H1 (cell line): ENCODE data around the gene CACNA2D3. TPM values are rescaled to one million over a fixed set of nuclear protein-coding genes. Genes with fewer than 3 reads are reported as not detected.

Source experiments
- CTCF ChIA-PET: fragments of 300-600 bp; sonication (Branson Sonifier 250); formaldehyde crosslinking; loops from one replicate; lab custom pipeline; 2021; ENCODE audit not compliant: partially characterized antibody; lab: Charles Lee
- POLR2A ChIA-PET: fragments of 300-600 bp; sonication (Branson Sonifier 250); formaldehyde crosslinking; loops from one replicate; lab custom pipeline; 2021; ENCODE audit warnings: inconsistent platforms; ENCODE audit not compliant: partially characterized antibody; lab: Charles Lee
- DNase-seq, 2 experiments: peaks; one replicate each; pipeline versions ENCODE4 v3.0.0 to v3.0.0-alpha.2; 2010 to 2022; ENCODE audit warnings: low spot score in 2 of 2, low read depth in 1 of 2, mixed read lengths in 1 of 2
- FAIRE-seq: peaks from 2 replicates; lab custom pipeline; 2011; peaks lifted over from hg19 to GRCh38; lab: Jason Lieb, UNC
- H2AFZ ChIP-seq: 2 replicates; pipeline ENCODE4 v1.8.1; 2012; ENCODE audit warnings: low read length, inconsistent platforms
- H2AK5ac ChIP-seq: 2 replicates; pipeline ENCODE4 v1.6.1; 2013; ENCODE audit warnings: low read depth, low read length
- H2BK120ac ChIP-seq: replicated peaks from 2 replicates; pipeline ENCODE3; 2013; ENCODE audit warnings: low read depth, low read length, inconsistent platforms
- H2BK12ac ChIP-seq: 2 replicates; pipeline ENCODE4 v1.6.1; 2013; ENCODE audit warnings: low read depth, low read length
- H2BK15ac ChIP-seq: 2 replicates; pipeline ENCODE4 v1.6.1; 2013; ENCODE audit warnings: low read length
- H2BK20ac ChIP-seq: 2 replicates; pipeline ENCODE4 v1.6.1; 2013; ENCODE audit warnings: low read length
- H2BK5ac ChIP-seq: 2 replicates; pipeline ENCODE4 v1.6.1; 2013; ENCODE audit warnings: low read depth, low read length
- H3K14ac ChIP-seq: 2 replicates; pipeline ENCODE4 v1.6.1; 2013; ENCODE audit warnings: inconsistent platforms; ENCODE audit not compliant: insufficient read length
- H3K18ac ChIP-seq: 2 replicates; pipeline ENCODE4 v1.6.1; 2013; ENCODE audit warnings: low read length; ENCODE audit errors: extremely low read depth
- H3K23ac ChIP-seq: 2 replicates; pipeline ENCODE4 v1.6.1; 2013; ENCODE audit warnings: inconsistent platforms; ENCODE audit not compliant: insufficient read length
- H3K23me2 ChIP-seq: 2 replicates; pipeline ENCODE4 v1.6.1; 2013; ENCODE audit warnings: low read depth, low read length
- H3K27ac ChIP-seq: 2 replicates; pipeline ENCODE4 v1.6.1; 2011; ENCODE audit warnings: low read depth, low read length, inconsistent platforms
- H3K27me3 ChIP-seq, 4 experiments: replicated peaks in 1 of 4; 1 replicate in 1 of 4; 2 replicates in 3 of 4; pipeline versions ENCODE4 v1.6.1 to v1.8.1; 2011 to 2013; ENCODE audit warnings: low read length in 3 of 4, mild to moderate bottlenecking in 3 of 4, inconsistent platforms in 2 of 4, mixed read lengths in 2 of 4, moderate library complexity in 1 of 4; ENCODE audit not compliant: control insufficient read depth in 3 of 4, insufficient read depth in 3 of 4; ENCODE audit errors: extremely low read depth in 1 of 4
- H3K36me3 ChIP-seq, 4 experiments: 2 replicates each; pipeline versions ENCODE4 v1.6.1 to v1.8.1; 2011 to 2013; ENCODE audit warnings: mild to moderate bottlenecking in 4 of 4, low read length in 3 of 4, moderate library complexity in 2 of 4, control low read depth in 1 of 4, inconsistent platforms in 1 of 4; ENCODE audit not compliant: insufficient read depth in 4 of 4, control insufficient read depth in 2 of 4
- H3K4ac ChIP-seq: replicated peaks from 2 replicates; pipeline ENCODE3; 2013; ENCODE audit warnings: low read length, low read depth, mixed read lengths, inconsistent platforms; ENCODE audit not compliant: insufficient read length
- H3K4me1 ChIP-seq, 4 experiments: replicated peaks in 1 of 4; 1 replicate in 1 of 4; 2 replicates in 3 of 4; pipeline versions ENCODE4 v1.6.1 to v1.8.1; 2011 to 2013; ENCODE audit warnings: low read length in 3 of 4, inconsistent platforms in 2 of 4, mixed read lengths in 1 of 4; ENCODE audit not compliant: insufficient read depth in 4 of 4, control insufficient read depth in 3 of 4
- H3K4me2 ChIP-seq, 2 experiments: 2 replicates each; pipeline versions ENCODE4 v1.6.1 to v1.8.1; 2011 to 2013; ENCODE audit warnings: low read depth in 2 of 2, low read length in 2 of 2, control low read depth in 1 of 2, inconsistent platforms in 1 of 2, mild to moderate bottlenecking in 1 of 2; ENCODE audit not compliant: insufficient read depth in 1 of 2
- H3K4me3 ChIP-seq, 4 experiments: fragments of 200-600, 300-600 bp in 1 of 4; sonication (generic), shearing (Covaris generic), sonication (Bioruptor Twin) in 1 of 4; 2 replicates each; pipeline versions ENCODE4 v1.5.1 to v1.8.1; 2011 to 2016; ENCODE audit warnings: low read length in 4 of 4, low read depth in 3 of 4, control low read depth in 2 of 4, inconsistent platforms in 2 of 4, mild to moderate bottlenecking in 2 of 4, mixed read lengths in 1 of 4, moderate library complexity in 1 of 4; ENCODE audit not compliant: insufficient read depth in 2 of 4; ENCODE audit errors: extremely low read depth in 1 of 4
- H3K56ac ChIP-seq: replicated peaks from 2 replicates; pipeline ENCODE3; 2013; ENCODE audit warnings: low read depth, mild to moderate bottlenecking, mixed read lengths, low read length, inconsistent platforms; ENCODE audit not compliant: insufficient read length
- H3K79me1 ChIP-seq: 2 replicates; pipeline ENCODE4 v1.6.1; 2013; ENCODE audit warnings: low read depth, low read length, control low read depth
- H3K79me2 ChIP-seq, 2 experiments: 2 replicates each; pipeline versions ENCODE4 v1.6.1 to v1.8.1; 2012 to 2013; ENCODE audit warnings: low read length in 2 of 2, mild to moderate bottlenecking in 2 of 2, inconsistent platforms in 1 of 2; ENCODE audit not compliant: insufficient read depth in 2 of 2, control insufficient read depth in 1 of 2
- H3K9ac ChIP-seq, 4 experiments: replicated peaks in 1 of 4; 1 replicate in 1 of 4; 2 replicates in 3 of 4; pipeline versions ENCODE4 v1.6.1 to v1.8.1; 2011 to 2013; ENCODE audit warnings: low read depth in 3 of 4, low read length in 3 of 4, control low read depth in 2 of 4, mild to moderate bottlenecking in 2 of 4, moderate library complexity in 2 of 4, inconsistent platforms in 1 of 4; ENCODE audit errors: extremely low read depth in 1 of 4
- H3K9me3 ChIP-seq, 2 experiments: 2 replicates each; pipeline versions ENCODE4 v1.6.1 to v1.8.1; 2012 to 2013; ENCODE audit warnings: mild to moderate bottlenecking in 2 of 2, moderate library complexity in 2 of 2, control low read depth in 1 of 2, inconsistent platforms in 1 of 2, low read depth in 1 of 2, low read length in 1 of 2, mixed read lengths in 1 of 2; ENCODE audit not compliant: insufficient read depth in 2 of 2
- H4K20me1 ChIP-seq, 2 experiments: replicated peaks in 1 of 2; 2 replicates each; pipeline versions ENCODE3 to v1.8.1; 2011 to 2013; ENCODE audit warnings: inconsistent platforms in 2 of 2, low read length in 2 of 2, mild to moderate bottlenecking in 1 of 2; ENCODE audit not compliant: insufficient read depth in 2 of 2, control insufficient read depth in 1 of 2
- H4K5ac ChIP-seq: 2 replicates; pipeline ENCODE4 v1.6.1; 2013; ENCODE audit warnings: low read length, low read depth, mixed read lengths, inconsistent platforms; ENCODE audit not compliant: insufficient read length
- H4K8ac ChIP-seq: 2 replicates; pipeline ENCODE4 v1.8.0; 2013; ENCODE audit warnings: mild to moderate bottlenecking, moderate library complexity, low read length, inconsistent platforms; ENCODE audit not compliant: insufficient read depth; ENCODE audit errors: extremely low read depth
- H4K91ac ChIP-seq: replicated peaks from 2 replicates; pipeline ENCODE3; 2013; ENCODE audit warnings: low read length, mixed read lengths, inconsistent platforms; ENCODE audit not compliant: insufficient read length
- BCL11A ChIP-seq, 2 experiments: IDR thresholded peaks; one replicate each; pipeline ENCODE4 v1.6.1; 2011; ENCODE audit warnings: low read depth in 2 of 2, low read length in 2 of 2, mild to moderate bottlenecking in 2 of 2
- CHD1 ChIP-seq: IDR thresholded peaks from 2 replicates; pipeline ENCODE4 v1.6.1; 2012; ENCODE audit warnings: low read depth, low read length, improper control_type of control experiment
- GABPA ChIP-seq: IDR thresholded peaks from 2 replicates; pipeline ENCODE4 v1.6.1; 2011; ENCODE audit warnings: mild to moderate bottlenecking, low read length, moderate library complexity, borderline replicate concordance; ENCODE audit not compliant: insufficient read depth
- HDAC6 ChIP-seq: IDR thresholded peaks from one replicate; pipeline ENCODE4 v1.7.1; 2012; ENCODE audit warnings: low read depth, mild to moderate bottlenecking, inconsistent platforms, low read length, moderate library complexity
- POU5F1 ChIP-seq: IDR thresholded peaks from 2 replicates; pipeline ENCODE4 v1.6.1; 2011; ENCODE audit warnings: low read depth, mild to moderate bottlenecking, low read length, moderate library complexity
- RBBP5 ChIP-seq: IDR thresholded peaks from 2 replicates; pipeline ENCODE4 v1.7.1; 2012; ENCODE audit warnings: low read depth, mild to moderate bottlenecking, inconsistent platforms, low read length, moderate library complexity, borderline replicate concordance
- SIX5 ChIP-seq: IDR thresholded peaks from 2 replicates; pipeline ENCODE4 v1.6.1; 2011; ENCODE audit warnings: mild to moderate bottlenecking, low read depth, low read length
- SP4 ChIP-seq: IDR thresholded peaks from 2 replicates; pipeline ENCODE4 v1.6.1; 2012; ENCODE audit warnings: low read length, inconsistent platforms
- SRF ChIP-seq: IDR thresholded peaks from 2 replicates; pipeline ENCODE4 v1.6.1; 2011; ENCODE audit warnings: mild to moderate bottlenecking, low read depth, low read length, moderate library complexity
- ZNF274 ChIP-seq: IDR thresholded peaks from 2 replicates; pipeline ENCODE4 v1.7.0; 2012; ENCODE audit warnings: low read length, borderline replicate concordance; ENCODE audit errors: extremely low read depth
- WGBS, 2 experiments: shearing (Covaris generic) in 1 of 2; methylation state at CpG; one replicate each; pipeline versions ENCODE4 v1.1.6 to v1.1.7; 2013 to 2015; ENCODE audit warnings: low lambda C conversion rate in 2 of 2, mixed read lengths in 2 of 2, inconsistent platforms in 1 of 2, low coverage in 1 of 2, missing lambda C conversion rate in 1 of 2; ENCODE audit not compliant: insufficient replicate concordance in 2 of 2, insufficient coverage in 1 of 2, insufficient read length in 1 of 2; ENCODE audit errors: extremely low coverage in 1 of 2, missing lambda C conversion rate in 1 of 2; 5-methylcytosine and 5-hydroxymethylcytosine counted together
- polyA plus RNA-seq, 7 experiments: library from polyadenylated mRNA; depleted of rRNA in 3 of 7; stranded (reverse) in 5 of 7; unstranded in 2 of 7; fragments of >200 nt in 5 of 7; fragments of 200-250 nt in 2 of 7; gene quantifications; 1 replicate in 5 of 7; 2 replicates in 1 of 7; 4 replicates in 1 of 7; pipeline versions ENCODE4 v1.2.1 to v1.2.3, GENCODE V29; 2011 to 2013; ENCODE audit warnings: missing spikeins in 2 of 7, mixed read lengths in 2 of 7
- total RNA-seq: library from RNA; stranded (reverse); fragmentation: NEBNext Ultra II Directional; extraction: Animal tissue kit (Norgen Biotek cat#: 25700); gene quantifications from 2 replicates; pipeline ENCODE4 v1.2.1, GENCODE V29; 2021

Gene CACNA2D3
- total and polyA plus RNA-seq, 2 of the 8 experiments (the other 6 are each of a cell fraction or from before 2014, with no cell fraction given): 1.5 to 1.8 TPM

- Histone ChIP-seq H3K56ac (no peak overlapping the region), H3K18ac (no peak overlapping the region), H2AK5ac (no peak overlapping the region), H3K9me3 (no peaks in the 10 kb centered on the region), H3K4me1 (no peaks in the 10 kb centered on the region), H4K8ac (no peak overlapping the region), H4K5ac (no peak overlapping the region), H4K91ac (no peak overlapping the region), H3K4me3 (no peak overlapping the region), H2BK20ac (no peak overlapping the region), H4K20me1 (no peaks in the 10 kb centered on the region), H2BK15ac (no peak overlapping the region), H3K27ac (no peak overlapping the region), H3K27me3 (no peaks in the 10 kb centered on the region), H2BK5ac (no peak overlapping the region), H3K14ac (no peak overlapping the region), H3K9ac (no peak overlapping the region), H3K4ac (no peak overlapping the region), H2AFZ (no peak overlapping the region), H3K23me2 (no peaks in the 10 kb centered on the region), H2BK120ac (no peak overlapping the region), H3K4me2 (no peak overlapping the region), H2BK12ac (no peak overlapping the region), H3K79me1 (no peaks in the 10 kb centered on the region), H3K79me2 (no peaks in the 10 kb centered on the region), H3K36me3 (no peaks in the 10 kb centered on the region), H3K23ac (no peak overlapping the region)
- DNase-seq (no peak), FAIRE-seq (no peak)
- ChIA-PET POLR2A (interaction anchor here (1.5 kb wide), 1 partner anchor 18 kb away, joined by 5 read pairs; no protein-coding TSS in a partner anchor), CTCF (interaction anchor here (1.0 to 4.2 kb wide), 5 partner anchors 11 to 415 kb away, joined by 3 to 29 read pairs (median 3); no protein-coding TSS in a partner anchor)
- WGBS, 2 experiments: 97% methylated on average over 4 of the region's 4 CpGs; no CpG with 5 or more reads in 1 of the 2 experiments
- TF ChIP-seq POU5F1 (no peak), HDAC6 (no peak), CHD1 (no peak), SRF (no peak), SIX5 (no peak), BCL11A (IDR thresholded peaks at IDR 0.05; ENCODE audit: low read depth in 2 of 2, low read length in 2 of 2) (no peak), GABPA (no peak), ZNF274 (no peak), RBBP5 (no peak), SP4 (no peak)
Observed at GRCh38 chr3:54849360-54849759, 727.0 kb downstream of the CACNA2D3 start.
